GM18861 (cell line): ENCODE data around the gene CASP8AP2.
"Not testable (repeated sequence)": the region's sequence is repeated elsewhere in the genome, so short reads cannot be mapped to it uniquely, and the experiment has no call there.

Source experiments
- ATAC-seq: cut with Tn5 transposase; IDR thresholded peaks from one replicate; pipeline ENCODE4 v1.9.1; 2021; ENCODE audit not compliant: unreplicated experiment

The CASP8AP2 gene

GRCh38 chr6:89819336-89820130 lies 10.1 kb upstream of the CASP8AP2 start, which contains the start of gene MDN1:
MDN1 (minus strand) TSS chr6:89819794; CDS start chr6:89819607, 187 bp downstream.
- peak; percentile 94 for ATAC-seq

- no peak for ATAC-seq
Measured at GRCh38 chr6:89826029-89826528, 3.6 kb upstream of the CASP8AP2 start.

- not testable (repeated sequence) for ATAC-seq
Measured at GRCh38 chr6:89828475-89828987, 1.1 kb upstream of the CASP8AP2 start.

- ATAC-seq, result peak; percentile 25
Measured at GRCh38 chr6:89828988-89829471, 650 bp upstream of the CASP8AP2 start.

- no peak for ATAC-seq
Measured at GRCh38 chr6:89830170-89830809, 610 bp downstream of the CASP8AP2 start.

GRCh38 chr6:89834884-89835792 lies 5.5 kb downstream of the CASP8AP2 start:
- ATAC-seq, result peak; percentile 99

- ATAC-seq, result no peak
Measured at GRCh38 chr6:89836639-89837222, 7.1 kb downstream of the CASP8AP2 start.

- no peak for ATAC-seq
Measured at GRCh38 chr6:89840538-89840937, 10.9 kb downstream of the CASP8AP2 start.

- no peak for ATAC-seq
Measured at GRCh38 chr6:89842228-89842627, 12.5 kb downstream of the CASP8AP2 start.

GRCh38 chr6:89843070-89843469 lies 13.4 kb downstream of the CASP8AP2 start:
- no peak for ATAC-seq

- ATAC-seq, result not testable (repeated sequence)
Measured at GRCh38 chr6:89847513-89847912, 17.8 kb downstream of the CASP8AP2 start.

GRCh38 chr6:89853068-89853467 lies 23.4 kb downstream of the CASP8AP2 start:
- ATAC-seq, result no peak

GRCh38 chr6:89858041-89858440 lies 28.4 kb downstream of the CASP8AP2 start:
- no peak for ATAC-seq

- ATAC-seq, result no peak
Measured at GRCh38 chr6:89859744-89860143, 30.1 kb downstream of the CASP8AP2 start.

GRCh38 chr6:89862273-89862672 lies 32.6 kb downstream of the CASP8AP2 start:
- no peak for ATAC-seq

- no peak for ATAC-seq
Measured at GRCh38 chr6:89862698-89863097, 33.0 kb downstream of the CASP8AP2 start.

- ATAC-seq, result no peak
Measured at GRCh38 chr6:89866024-89866678, 36.5 kb downstream of the CASP8AP2 start.

- no peak for ATAC-seq
Measured at GRCh38 chr6:89873721-89874120, 44.0 kb downstream of the CASP8AP2 start.

GRCh38 chr6:89874438-89874837 lies 44.8 kb downstream of the CASP8AP2 start:
- ATAC-seq, result no peak
